ENCODE data around the gene KREMEN1. TPM values are rescaled to one million over a fixed set of nuclear protein-coding genes. Genes with fewer than 3 reads are reported as not detected.

Gene KREMEN1
- total RNA-seq, 1 experiment from 2014 or later = 5.8 TPM

DNA sequence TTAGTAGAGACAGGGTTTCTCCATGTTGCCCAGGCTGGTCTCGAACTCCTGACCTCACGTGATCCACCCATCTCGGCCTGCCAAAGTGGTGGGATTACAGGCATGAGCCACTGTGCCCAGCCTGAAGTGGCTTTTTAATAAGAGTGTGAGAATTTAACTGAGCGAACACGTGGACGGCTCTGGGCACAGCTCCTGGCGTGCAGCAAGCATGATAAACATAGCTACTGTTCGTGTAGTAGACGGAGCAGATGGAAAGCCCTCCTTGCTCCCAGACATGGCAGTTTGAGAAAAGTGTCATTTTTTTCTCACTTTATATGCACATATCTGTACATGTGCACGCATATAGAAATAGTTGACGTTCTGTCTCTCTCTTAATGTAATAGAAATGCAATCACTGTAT is 139.9 kb downstream of the KREMEN1 start:
- ChIA-PET CTCF (interaction anchor here (1.0 to 3.2 kb wide), 2 partner anchors 33 to 59 kb away, joined by 3 to 17 read pairs; no protein-coding TSS in a partner anchor), POLR2A (no interaction called here)
- no peaks in the 10 kb centered on the region for H3K36me3 Mint-ChIP-seq
- H3K4me1 Mint-ChIP-seq = peaks cover 19% of the 10 kb centered on the region
- H3K27me3 Mint-ChIP-seq (ENCODE audit: low read depth) = no peaks in the 10 kb centered on the region
- DNase-seq (ENCODE audit: low spot score) (no peak), ATAC-seq (no peak)
- no peak overlapping the region for H3K4me3 Mint-ChIP-seq
- TF ChIP-seq, protein P1, sequence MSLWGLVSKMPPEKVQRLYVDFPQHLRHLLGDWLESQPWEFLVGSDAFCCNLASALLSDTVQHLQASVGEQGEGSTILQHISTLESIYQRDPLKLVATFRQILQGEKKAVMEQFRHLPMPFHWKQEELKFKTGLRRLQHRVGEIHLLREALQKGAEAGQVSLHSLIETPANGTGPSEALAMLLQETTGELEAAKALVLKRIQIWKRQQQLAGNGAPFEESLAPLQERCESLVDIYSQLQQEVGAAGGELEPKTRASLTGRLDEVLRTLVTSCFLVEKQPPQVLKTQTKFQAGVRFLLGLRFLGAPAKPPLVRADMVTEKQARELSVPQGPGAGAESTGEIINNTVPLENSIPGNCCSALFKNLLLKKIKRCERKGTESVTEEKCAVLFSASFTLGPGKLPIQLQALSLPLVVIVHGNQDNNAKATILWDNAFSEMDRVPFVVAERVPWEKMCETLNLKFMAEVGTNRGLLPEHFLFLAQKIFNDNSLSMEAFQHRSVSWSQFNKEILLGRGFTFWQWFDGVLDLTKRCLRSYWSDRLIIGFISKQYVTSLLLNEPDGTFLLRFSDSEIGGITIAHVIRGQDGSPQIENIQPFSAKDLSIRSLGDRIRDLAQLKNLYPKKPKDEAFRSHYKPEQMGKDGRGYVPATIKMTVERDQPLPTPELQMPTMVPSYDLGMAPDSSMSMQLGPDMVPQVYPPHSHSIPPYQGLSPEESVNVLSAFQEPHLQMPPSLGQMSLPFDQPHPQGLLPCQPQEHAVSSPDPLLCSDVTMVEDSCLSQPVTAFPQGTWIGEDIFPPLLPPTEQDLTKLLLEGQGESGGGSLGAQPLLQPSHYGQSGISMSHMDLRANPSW (CRISPR knock-in tag; conservative IDR thresholded peaks at IDR 0.05; ENCODE audit: low read depth) = no peak
- no peak for TF ChIP-seq ELF4 (CRISPR knock-in tag; IDR thresholded peaks at IDR 0.05; ENCODE audit: low read depth)
- TF ChIP-seq, protein P2, sequence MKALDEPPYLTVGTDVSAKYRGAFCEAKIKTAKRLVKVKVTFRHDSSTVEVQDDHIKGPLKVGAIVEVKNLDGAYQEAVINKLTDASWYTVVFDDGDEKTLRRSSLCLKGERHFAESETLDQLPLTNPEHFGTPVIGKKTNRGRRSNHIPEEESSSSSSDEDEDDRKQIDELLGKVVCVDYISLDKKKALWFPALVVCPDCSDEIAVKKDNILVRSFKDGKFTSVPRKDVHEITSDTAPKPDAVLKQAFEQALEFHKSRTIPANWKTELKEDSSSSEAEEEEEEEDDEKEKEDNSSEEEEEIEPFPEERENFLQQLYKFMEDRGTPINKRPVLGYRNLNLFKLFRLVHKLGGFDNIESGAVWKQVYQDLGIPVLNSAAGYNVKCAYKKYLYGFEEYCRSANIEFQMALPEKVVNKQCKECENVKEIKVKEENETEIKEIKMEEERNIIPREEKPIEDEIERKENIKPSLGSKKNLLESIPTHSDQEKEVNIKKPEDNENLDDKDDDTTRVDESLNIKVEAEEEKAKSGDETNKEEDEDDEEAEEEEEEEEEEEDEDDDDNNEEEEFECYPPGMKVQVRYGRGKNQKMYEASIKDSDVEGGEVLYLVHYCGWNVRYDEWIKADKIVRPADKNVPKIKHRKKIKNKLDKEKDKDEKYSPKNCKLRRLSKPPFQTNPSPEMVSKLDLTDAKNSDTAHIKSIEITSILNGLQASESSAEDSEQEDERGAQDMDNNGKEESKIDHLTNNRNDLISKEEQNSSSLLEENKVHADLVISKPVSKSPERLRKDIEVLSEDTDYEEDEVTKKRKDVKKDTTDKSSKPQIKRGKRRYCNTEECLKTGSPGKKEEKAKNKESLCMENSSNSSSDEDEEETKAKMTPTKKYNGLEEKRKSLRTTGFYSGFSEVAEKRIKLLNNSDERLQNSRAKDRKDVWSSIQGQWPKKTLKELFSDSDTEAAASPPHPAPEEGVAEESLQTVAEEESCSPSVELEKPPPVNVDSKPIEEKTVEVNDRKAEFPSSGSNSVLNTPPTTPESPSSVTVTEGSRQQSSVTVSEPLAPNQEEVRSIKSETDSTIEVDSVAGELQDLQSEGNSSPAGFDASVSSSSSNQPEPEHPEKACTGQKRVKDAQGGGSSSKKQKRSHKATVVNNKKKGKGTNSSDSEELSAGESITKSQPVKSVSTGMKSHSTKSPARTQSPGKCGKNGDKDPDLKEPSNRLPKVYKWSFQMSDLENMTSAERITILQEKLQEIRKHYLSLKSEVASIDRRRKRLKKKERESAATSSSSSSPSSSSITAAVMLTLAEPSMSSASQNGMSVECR (CRISPR knock-in tag; IDR thresholded peaks at IDR 0.05; ENCODE audit: borderline replicate concordance) = no peak
- no peak for TF ChIP-seq ETV6 (CRISPR knock-in tag; IDR thresholded peaks at IDR 0.05)
- TF ChIP-seq, protein P3, sequence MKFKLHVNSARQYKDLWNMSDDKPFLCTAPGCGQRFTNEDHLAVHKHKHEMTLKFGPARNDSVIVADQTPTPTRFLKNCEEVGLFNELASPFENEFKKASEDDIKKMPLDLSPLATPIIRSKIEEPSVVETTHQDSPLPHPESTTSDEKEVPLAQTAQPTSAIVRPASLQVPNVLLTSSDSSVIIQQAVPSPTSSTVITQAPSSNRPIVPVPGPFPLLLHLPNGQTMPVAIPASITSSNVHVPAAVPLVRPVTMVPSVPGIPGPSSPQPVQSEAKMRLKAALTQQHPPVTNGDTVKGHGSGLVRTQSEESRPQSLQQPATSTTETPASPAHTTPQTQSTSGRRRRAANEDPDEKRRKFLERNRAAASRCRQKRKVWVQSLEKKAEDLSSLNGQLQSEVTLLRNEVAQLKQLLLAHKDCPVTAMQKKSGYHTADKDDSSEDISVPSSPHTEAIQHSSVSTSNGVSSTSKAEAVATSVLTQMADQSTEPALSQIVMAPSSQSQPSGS (CRISPR knock-in tag; IDR thresholded peaks at IDR 0.05; ENCODE audit: borderline replicate concordance, low read depth) = no peak
- no peak for TF ChIP-seq JAZF1 (CRISPR knock-in tag; IDR thresholded peaks at IDR 0.05)
- TF ChIP-seq ZNF121 (CRISPR knock-in tag; IDR thresholded peaks at IDR 0.05) = no peak
- TF ChIP-seq SOX15 (CRISPR knock-in tag; IDR thresholded peaks at IDR 0.05) = no peak
- TF ChIP-seq, protein P4, sequence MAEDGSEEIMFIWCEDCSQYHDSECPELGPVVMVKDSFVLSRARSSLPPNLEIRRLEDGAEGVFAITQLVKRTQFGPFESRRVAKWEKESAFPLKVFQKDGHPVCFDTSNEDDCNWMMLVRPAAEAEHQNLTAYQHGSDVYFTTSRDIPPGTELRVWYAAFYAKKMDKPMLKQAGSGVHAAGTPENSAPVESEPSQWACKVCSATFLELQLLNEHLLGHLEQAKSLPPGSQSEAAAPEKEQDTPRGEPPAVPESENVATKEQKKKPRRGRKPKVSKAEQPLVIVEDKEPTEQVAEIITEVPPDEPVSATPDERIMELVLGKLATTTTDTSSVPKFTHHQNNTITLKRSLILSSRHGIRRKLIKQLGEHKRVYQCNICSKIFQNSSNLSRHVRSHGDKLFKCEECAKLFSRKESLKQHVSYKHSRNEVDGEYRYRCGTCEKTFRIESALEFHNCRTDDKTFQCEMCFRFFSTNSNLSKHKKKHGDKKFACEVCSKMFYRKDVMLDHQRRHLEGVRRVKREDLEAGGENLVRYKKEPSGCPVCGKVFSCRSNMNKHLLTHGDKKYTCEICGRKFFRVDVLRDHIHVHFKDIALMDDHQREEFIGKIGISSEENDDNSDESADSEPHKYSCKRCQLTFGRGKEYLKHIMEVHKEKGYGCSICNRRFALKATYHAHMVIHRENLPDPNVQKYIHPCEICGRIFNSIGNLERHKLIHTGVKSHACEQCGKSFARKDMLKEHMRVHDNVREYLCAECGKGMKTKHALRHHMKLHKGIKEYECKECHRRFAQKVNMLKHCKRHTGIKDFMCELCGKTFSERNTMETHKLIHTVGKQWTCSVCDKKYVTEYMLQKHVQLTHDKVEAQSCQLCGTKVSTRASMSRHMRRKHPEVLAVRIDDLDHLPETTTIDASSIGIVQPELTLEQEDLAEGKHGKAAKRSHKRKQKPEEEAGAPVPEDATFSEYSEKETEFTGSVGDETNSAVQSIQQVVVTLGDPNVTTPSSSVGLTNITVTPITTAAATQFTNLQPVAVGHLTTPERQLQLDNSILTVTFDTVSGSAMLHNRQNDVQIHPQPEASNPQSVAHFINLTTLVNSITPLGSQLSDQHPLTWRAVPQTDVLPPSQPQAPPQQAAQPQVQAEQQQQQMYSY (CRISPR knock-in tag; IDR thresholded peaks at IDR 0.05) = no peak
- TF ChIP-seq, protein P5, sequence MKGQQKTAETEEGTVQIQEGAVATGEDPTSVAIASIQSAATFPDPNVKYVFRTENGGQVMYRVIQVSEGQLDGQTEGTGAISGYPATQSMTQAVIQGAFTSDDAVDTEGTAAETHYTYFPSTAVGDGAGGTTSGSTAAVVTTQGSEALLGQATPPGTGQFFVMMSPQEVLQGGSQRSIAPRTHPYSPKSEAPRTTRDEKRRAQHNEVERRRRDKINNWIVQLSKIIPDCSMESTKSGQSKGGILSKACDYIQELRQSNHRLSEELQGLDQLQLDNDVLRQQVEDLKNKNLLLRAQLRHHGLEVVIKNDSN (CRISPR knock-in tag; IDR thresholded peaks at IDR 0.05) = no peak
- TF ChIP-seq FOXK1 (CRISPR knock-in tag; IDR thresholded peaks at IDR 0.05) = no peak
- TF ChIP-seq OVOL2 (CRISPR knock-in tag; IDR thresholded peaks at IDR 0.05; ENCODE audit: borderline replicate concordance) = no peak
- TF ChIP-seq ZNF416 (CRISPR knock-in tag; IDR thresholded peaks at IDR 0.05) = no peak
- TF ChIP-seq MXD4 (CRISPR knock-in tag; IDR thresholded peaks at IDR 0.05; ENCODE audit: borderline replicate concordance) = no peak
- TF ChIP-seq, protein P6, sequence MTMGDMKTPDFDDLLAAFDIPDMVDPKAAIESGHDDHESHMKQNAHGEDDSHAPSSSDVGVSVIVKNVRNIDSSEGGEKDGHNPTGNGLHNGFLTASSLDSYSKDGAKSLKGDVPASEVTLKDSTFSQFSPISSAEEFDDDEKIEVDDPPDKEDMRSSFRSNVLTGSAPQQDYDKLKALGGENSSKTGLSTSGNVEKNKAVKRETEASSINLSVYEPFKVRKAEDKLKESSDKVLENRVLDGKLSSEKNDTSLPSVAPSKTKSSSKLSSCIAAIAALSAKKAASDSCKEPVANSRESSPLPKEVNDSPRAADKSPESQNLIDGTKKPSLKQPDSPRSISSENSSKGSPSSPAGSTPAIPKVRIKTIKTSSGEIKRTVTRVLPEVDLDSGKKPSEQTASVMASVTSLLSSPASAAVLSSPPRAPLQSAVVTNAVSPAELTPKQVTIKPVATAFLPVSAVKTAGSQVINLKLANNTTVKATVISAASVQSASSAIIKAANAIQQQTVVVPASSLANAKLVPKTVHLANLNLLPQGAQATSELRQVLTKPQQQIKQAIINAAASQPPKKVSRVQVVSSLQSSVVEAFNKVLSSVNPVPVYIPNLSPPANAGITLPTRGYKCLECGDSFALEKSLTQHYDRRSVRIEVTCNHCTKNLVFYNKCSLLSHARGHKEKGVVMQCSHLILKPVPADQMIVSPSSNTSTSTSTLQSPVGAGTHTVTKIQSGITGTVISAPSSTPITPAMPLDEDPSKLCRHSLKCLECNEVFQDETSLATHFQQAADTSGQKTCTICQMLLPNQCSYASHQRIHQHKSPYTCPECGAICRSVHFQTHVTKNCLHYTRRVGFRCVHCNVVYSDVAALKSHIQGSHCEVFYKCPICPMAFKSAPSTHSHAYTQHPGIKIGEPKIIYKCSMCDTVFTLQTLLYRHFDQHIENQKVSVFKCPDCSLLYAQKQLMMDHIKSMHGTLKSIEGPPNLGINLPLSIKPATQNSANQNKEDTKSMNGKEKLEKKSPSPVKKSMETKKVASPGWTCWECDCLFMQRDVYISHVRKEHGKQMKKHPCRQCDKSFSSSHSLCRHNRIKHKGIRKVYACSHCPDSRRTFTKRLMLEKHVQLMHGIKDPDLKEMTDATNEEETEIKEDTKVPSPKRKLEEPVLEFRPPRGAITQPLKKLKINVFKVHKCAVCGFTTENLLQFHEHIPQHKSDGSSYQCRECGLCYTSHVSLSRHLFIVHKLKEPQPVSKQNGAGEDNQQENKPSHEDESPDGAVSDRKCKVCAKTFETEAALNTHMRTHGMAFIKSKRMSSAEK (CRISPR knock-in tag; IDR thresholded peaks at IDR 0.05; ENCODE audit: borderline replicate concordance) = no peak
- no peaks in the 10 kb centered on the region for H3K9me3 Mint-ChIP-seq
- no peak overlapping the region for H3K27ac Mint-ChIP-seq

All from WTC11 (cell line).